Activated CD4-positive, alpha-beta T cell treated with anti-CD3 and anti-CD28 coated beads, Interleukin-2, amount 10 ng/mL, durations not matched to agents 24 days and 14 days (primary cell): ENCODE results near the gene FILIP1L. TPM values are rescaled to one million over a fixed set of nuclear protein-coding genes. Genes with fewer than 3 reads are reported as not detected.
A peak's percentile ranks its signal among the peaks of the same experiment; 100 is the strongest.

Experiments
- DNase-seq: peaks from one replicate; pipeline ENCODE4 v3.0.0; 2022
- H3K27ac Mint-ChIP-seq: one replicate; pipeline ENCODE4 v1.8.0; 2022; ENCODE audit warnings: mild to moderate bottlenecking, mixed read lengths
- H3K27me3 Mint-ChIP-seq: one replicate; pipeline ENCODE4 v1.8.0; 2022; ENCODE audit warnings: mixed read lengths
- H3K36me3 Mint-ChIP-seq: one replicate; pipeline ENCODE4 v1.8.0; 2022; ENCODE audit warnings: low read depth, mild to moderate bottlenecking, mixed read lengths
- H3K4me1 Mint-ChIP-seq: one replicate; pipeline ENCODE4 v1.8.0; 2021; ENCODE audit warnings: mixed read lengths
- H3K4me3 Mint-ChIP-seq: one replicate; pipeline ENCODE4 v1.8.0; 2022; ENCODE audit warnings: mild to moderate bottlenecking, moderate library complexity, mixed read lengths
- H3K9me3 Mint-ChIP-seq: one replicate; pipeline ENCODE4 v1.8.0; 2021; ENCODE audit warnings: mixed read lengths
- intact Hi-C: fragments of 100-400 bp; cut with micrococcal nuclease; formaldehyde crosslinking; loops from one replicate; pipeline ENCODE4 v1.15.1; 2023
- total RNA-seq: library from RNA; stranded (reverse); gene quantifications from 2 replicates; pipeline ENCODE4 v1.2.3, GENCODE V29; 2022

FILIP1L gene
- 1.2 and 1.4 TPM in 2 replicates for total RNA-seq

DNA sequence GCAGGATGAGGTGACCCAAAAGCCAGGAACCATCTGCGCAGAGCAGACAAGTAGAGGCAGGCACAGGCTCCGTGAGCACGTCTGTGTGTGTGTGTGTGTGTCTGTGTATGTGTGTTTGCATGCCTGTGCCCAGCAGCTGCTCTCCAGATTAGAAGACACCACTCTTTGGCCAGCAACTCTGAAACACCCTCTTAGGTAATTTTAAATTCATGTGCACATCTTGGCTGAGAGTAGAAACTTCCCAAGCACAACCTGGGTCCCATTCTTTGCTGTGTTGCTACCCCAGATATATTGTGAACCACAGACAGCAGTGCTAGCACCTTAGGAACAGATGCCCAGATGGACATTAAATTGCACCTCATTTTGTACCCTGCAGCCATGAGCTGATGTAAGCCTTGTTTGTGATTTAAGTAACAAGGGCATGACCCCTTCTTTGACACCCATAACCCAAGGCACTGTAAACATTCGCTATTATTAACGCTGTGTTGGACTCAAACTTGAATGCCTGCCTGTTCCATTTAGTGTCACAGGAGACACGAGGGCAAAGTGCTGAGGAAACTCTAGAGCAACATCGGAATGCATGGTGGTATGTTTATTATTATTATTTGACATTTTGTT is at the start of gene FILIP1L:
TSS of gene FILIP1L (minus strand) at position 89 of the 618 bp plus-strand sequence.
- peaks cover 4% of the 10 kb centered on the region for H3K36me3 Mint-ChIP-seq
- no peak within 1 kb of the TSS for H3K4me3 Mint-ChIP-seq
- peaks cover 4% of the 10 kb centered on the region for H3K4me1 Mint-ChIP-seq
- intact Hi-C loops = no loop called here
- no peaks in the 10 kb centered on the region for H3K9me3 Mint-ChIP-seq
- H3K27ac Mint-ChIP-seq = no peak within 1 kb of the TSS
- no peak for DNase-seq
- H3K27me3 Mint-ChIP-seq = no peaks in the 10 kb centered on the region

DNA sequence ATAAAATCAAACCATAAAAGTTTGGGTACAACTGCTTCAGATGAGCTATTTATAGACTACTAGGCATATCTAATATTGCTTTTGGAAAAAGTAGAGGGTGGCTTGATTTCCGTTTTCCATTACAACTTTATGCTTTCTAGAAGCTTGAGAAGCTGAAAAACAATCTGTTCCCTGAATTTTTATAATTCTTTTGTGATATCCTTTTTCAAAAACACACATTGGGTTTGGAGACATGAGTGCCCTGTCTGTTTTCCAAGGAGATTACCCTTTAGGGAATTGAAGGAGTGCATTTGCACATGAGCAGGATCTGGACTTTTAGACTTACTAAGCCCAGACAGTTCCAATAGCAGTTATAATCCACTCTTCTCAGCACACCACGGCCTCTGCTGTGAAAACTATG is 49.5 kb upstream of the FILIP1L start:
- Mint-ChIP-seq H3K4me3 (no peak overlapping the region), H3K9me3 (peaks cover 5% of the 10 kb centered on the region), H3K36me3 (peaks cover 21% of the 10 kb centered on the region), H3K4me1 (peaks cover 3% of the 10 kb centered on the region), H3K27me3 (no peaks in the 10 kb centered on the region), H3K27ac (no peak overlapping the region)
- intact Hi-C loops = no loop called here
- DNase-seq = no peak

DNA sequence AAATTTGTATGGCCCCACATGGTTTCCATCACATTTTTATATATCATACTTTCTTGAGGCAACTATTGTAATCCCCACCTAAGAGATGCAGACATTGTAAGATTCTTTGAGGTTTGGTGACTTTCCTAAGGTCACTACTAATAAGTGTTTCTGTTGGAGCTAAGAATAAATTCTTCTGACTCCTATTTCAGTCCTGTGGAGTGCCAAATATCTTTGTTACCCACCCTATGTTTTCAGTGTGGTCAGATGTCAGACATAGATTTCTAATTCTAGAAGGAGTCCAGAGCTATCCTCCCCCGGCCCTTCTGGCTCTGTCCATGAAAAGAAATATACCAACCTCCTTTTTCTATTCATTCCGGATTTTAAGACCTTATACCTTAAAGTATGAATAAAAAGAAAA is 46.2 kb upstream of the FILIP1L start:
- Mint-ChIP-seq H3K4me1 (peaks cover 3% of the 10 kb centered on the region), H3K9me3 (peaks cover 13% of the 10 kb centered on the region), H3K36me3 (peaks cover 30% of the 10 kb centered on the region), H3K4me3 (no peak overlapping the region), H3K27me3 (no peaks in the 10 kb centered on the region), H3K27ac (no peak overlapping the region)
- DNase-seq = no peak
- intact Hi-C loops = no loop called here

DNA sequence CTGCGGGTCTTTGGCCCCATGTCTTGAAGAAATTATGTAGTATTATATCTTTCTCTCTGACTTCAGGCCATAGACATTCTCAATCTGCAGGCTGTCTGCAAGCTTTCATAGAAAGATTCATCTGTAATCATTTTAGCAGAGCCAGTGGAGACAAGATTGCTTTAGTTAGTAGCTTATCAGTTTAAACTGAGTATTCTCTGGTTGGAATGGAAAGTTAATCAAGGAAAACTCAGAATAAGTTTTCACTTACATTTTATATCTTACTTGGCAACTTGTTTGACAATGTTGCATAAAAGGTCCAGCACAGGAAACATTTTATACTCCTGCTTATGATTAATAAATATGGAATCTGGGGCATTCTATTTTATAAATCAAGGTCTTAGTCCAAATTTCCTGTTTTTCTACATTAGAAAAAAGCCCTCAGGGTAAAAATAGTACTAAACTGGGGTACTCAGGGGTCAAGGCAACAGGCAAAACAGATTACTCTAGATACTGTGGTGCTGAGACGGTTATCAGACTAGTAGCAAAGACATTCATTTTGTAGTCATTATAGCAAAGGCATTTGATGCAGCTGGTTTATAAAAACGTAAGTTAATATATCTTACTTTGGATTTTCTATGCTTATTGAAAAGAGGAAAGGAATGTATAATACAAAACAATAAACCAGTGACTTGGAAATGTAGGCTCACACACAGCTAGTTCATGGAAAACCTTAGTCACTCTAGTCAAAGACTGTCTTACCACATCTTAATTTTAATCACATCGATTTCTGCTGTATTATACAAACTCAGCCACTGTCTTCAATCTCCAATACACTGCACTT is 45.2 kb upstream of the FILIP1L start:
- intact Hi-C loops = no loop called here
- Mint-ChIP-seq H3K36me3 (peaks cover 37% of the 10 kb centered on the region), H3K27ac (no peak overlapping the region), H3K9me3 (peaks cover 20% of the 10 kb centered on the region), H3K4me1 (peaks cover 3% of the 10 kb centered on the region), H3K27me3 (no peaks in the 10 kb centered on the region), H3K4me3 (no peak overlapping the region)
- DNase-seq = no peak

DNA sequence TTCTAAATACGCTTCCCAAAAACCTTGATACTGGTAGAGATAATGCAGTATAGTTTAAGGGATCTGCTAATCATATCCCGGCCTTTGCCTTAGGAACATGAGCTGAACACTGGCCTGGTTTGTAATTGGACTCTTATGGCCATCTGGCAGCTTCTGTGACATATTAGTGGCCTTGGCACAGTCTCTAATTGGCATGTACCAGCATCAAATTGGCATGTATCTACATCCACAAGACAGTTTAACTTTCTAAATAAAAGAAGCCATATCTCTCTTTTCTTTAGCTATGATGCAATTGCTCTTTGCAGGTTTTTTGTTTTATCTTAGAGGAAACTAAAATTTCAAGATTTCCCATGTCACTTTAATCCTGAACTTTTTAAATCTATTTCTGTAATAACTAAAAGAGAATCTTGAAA is 44.6 kb upstream of the FILIP1L start:
- H3K4me1 Mint-ChIP-seq = peaks cover 3% of the 10 kb centered on the region
- H3K36me3 Mint-ChIP-seq = peaks cover 34% of the 10 kb centered on the region
- H3K27ac Mint-ChIP-seq = no peak overlapping the region
- DNase-seq = no peak
- intact Hi-C loops = no loop called here
- H3K27me3 Mint-ChIP-seq = no peaks in the 10 kb centered on the region
- no peak overlapping the region for H3K4me3 Mint-ChIP-seq
- peaks cover 20% of the 10 kb centered on the region for H3K9me3 Mint-ChIP-seq

DNA sequence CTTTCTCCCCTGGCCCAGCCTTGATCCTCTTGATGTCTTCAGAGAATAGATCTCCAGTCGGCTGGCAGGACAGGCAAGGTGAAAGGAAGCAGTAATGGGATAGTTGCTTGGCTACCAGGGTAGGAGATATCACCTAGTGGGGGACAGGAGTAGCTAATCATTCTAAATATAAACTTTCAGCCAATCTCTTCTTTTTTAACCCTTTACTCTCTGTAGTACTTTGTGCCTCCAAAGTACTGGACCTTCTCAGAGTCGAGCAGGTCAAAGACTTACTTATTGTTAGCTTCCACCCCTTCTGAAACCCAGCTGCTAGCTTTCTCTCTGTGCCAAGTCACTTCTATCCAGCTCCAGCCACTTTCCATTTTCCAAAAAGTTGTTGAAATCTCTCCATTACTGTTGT is 43.4 kb upstream of the FILIP1L start:
- Mint-ChIP-seq H3K36me3 (peaks cover 37% of the 10 kb centered on the region), H3K4me1 (peaks cover 3% of the 10 kb centered on the region), H3K27ac (no peak overlapping the region), H3K4me3 (no peak overlapping the region), H3K27me3 (no peaks in the 10 kb centered on the region), H3K9me3 (peaks cover 20% of the 10 kb centered on the region)
- intact Hi-C loops = no loop called here
- no peak for DNase-seq

DNA sequence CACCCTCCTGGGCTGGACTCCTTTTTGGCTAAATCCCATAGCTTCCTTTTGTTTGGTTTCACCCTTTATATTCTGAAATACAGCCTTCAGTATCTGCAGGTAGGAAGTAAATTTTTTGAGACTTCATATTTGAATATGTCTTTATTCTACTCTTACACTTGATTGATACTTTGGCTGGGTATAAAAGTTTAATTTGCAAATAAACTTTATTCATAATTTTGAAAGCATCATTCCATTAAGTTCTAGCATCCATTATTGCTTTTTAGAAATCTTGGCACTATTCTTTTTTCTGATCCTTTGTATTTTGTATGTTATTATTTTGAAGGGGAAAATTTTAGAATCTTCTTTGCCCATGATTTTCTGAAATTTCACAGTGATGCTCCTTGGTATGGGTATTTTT is 41.3 kb upstream of the FILIP1L start:
- Mint-ChIP-seq H3K27me3 (no peaks in the 10 kb centered on the region), H3K9me3 (peaks cover 15% of the 10 kb centered on the region), H3K27ac (no peak overlapping the region), H3K4me3 (no peak overlapping the region), H3K4me1 (peaks cover 3% of the 10 kb centered on the region), H3K36me3 (peaks cover 45% of the 10 kb centered on the region)
- no peak for DNase-seq
- intact Hi-C loops = no loop called here

DNA sequence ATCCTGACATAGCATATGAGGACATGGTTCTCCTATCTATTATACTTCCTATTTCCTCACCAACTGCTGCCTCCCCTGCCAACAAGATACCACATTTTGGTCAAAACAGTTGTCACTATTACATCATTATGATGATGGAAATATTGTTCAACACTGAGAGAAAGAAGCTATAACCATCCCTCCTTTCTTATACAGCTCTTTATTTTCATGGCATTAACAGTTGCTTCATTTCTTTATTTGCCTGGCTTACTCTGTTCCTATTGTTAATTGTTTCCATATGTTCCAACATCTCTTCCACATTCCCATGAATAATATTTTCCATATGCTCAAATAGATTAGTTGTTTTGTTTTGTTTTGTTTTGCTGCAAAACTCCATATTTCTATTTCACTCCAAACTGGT is 40.8 kb upstream of the FILIP1L start:
- intact Hi-C loops = no loop called here
- peaks cover 3% of the 10 kb centered on the region for H3K4me1 Mint-ChIP-seq
- peaks cover 45% of the 10 kb centered on the region for H3K36me3 Mint-ChIP-seq
- no peak overlapping the region for H3K4me3 Mint-ChIP-seq
- H3K9me3 Mint-ChIP-seq = peaks cover 15% of the 10 kb centered on the region
- H3K27me3 Mint-ChIP-seq = no peaks in the 10 kb centered on the region
- no peak for DNase-seq
- H3K27ac Mint-ChIP-seq = no peak overlapping the region

DNA sequence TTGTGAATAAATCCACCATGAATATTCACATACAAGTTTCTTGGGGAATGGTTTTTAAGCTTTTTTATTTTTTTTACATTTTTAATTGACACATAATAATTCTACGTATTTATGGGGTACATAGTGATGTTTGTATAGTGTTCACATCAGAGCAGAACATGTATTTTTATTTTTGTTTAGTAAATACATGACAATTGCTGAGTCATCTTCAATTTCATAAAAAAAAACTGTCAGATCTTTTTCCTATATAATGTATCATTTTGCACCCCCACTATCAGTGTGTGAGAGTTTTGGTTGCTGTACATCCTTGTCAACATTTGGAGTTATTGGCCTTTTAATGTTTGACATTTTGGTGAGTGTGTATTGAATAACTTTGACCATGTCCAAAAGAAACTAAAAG is 39.9 kb upstream of the FILIP1L start:
- intact Hi-C loops = no loop called here
- peaks cover 50% of the 10 kb centered on the region for H3K36me3 Mint-ChIP-seq
- no peaks in the 10 kb centered on the region for H3K27me3 Mint-ChIP-seq
- peaks cover 2% of the 10 kb centered on the region for H3K4me1 Mint-ChIP-seq
- peaks cover 19% of the 10 kb centered on the region for H3K9me3 Mint-ChIP-seq
- no peak overlapping the region for H3K4me3 Mint-ChIP-seq
- H3K27ac Mint-ChIP-seq = no peak overlapping the region
- DNase-seq = no peak

DNA sequence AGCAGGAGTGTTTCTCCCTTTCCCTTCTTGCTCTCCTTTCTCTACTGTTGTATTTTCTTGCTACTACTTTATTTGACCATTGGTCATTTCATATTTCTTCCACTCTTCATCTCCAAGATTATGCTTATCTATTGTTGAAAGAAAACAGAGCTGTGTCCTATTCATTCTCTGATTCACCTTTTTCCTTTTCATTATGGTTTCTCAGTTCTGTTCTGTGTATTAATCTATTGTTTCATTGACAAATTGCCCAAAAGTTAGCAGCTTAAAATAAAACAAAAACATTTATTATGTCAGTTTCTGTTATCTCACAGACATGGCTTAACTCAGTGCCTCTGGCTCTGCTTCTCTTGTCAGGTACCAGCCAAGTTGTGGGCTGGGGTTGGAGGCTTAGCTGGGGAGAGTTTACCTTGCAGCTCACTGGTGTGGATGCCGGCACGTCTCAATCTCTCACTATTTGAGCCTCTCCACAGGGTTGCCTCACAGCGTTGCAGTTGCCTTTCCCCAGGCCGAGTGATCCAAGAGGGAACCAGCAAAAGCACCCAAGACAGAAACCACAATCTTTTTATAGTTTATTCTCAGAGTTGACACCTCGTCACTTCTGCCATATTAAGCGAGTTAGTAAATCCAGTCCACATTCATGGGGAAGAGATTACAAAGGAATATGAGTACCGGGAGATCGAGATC is 36.9 kb upstream of the FILIP1L start:
- intact Hi-C loops = no loop called here
- H3K27me3 Mint-ChIP-seq = no peaks in the 10 kb centered on the region
- H3K4me3 Mint-ChIP-seq = no peak overlapping the region
- DNase-seq = no peak
- peaks cover 8% of the 10 kb centered on the region for H3K4me1 Mint-ChIP-seq
- no peak overlapping the region for H3K27ac Mint-ChIP-seq
- peaks cover 15% of the 10 kb centered on the region for H3K9me3 Mint-ChIP-seq
- peaks cover 54% of the 10 kb centered on the region for H3K36me3 Mint-ChIP-seq

DNA sequence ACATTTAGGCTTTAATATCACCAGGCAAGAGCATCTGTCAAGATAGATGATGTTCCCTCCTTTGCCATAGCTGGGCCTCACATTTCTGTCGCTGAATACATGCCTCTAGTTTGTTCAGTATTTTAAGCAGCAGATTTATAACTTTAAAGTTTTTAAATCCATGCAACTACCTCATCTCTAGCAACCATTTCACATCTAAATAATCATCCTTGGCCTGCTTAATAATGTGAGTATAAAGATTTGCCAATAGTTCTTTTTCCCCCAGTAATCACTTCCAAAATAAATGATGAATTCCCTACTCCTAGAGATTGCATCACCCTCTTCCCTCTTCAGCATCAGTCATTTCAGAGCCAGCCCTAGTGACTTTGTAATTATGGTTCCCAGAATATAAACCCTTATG is 36.2 kb upstream of the FILIP1L start:
- Mint-ChIP-seq H3K27ac (no peak overlapping the region), H3K4me1 (peaks cover 8% of the 10 kb centered on the region), H3K4me3 (no peak overlapping the region), H3K36me3 (peaks cover 56% of the 10 kb centered on the region), H3K9me3 (peaks cover 15% of the 10 kb centered on the region), H3K27me3 (no peaks in the 10 kb centered on the region)
- no peak for DNase-seq
- intact Hi-C loops = no loop called here

DNA sequence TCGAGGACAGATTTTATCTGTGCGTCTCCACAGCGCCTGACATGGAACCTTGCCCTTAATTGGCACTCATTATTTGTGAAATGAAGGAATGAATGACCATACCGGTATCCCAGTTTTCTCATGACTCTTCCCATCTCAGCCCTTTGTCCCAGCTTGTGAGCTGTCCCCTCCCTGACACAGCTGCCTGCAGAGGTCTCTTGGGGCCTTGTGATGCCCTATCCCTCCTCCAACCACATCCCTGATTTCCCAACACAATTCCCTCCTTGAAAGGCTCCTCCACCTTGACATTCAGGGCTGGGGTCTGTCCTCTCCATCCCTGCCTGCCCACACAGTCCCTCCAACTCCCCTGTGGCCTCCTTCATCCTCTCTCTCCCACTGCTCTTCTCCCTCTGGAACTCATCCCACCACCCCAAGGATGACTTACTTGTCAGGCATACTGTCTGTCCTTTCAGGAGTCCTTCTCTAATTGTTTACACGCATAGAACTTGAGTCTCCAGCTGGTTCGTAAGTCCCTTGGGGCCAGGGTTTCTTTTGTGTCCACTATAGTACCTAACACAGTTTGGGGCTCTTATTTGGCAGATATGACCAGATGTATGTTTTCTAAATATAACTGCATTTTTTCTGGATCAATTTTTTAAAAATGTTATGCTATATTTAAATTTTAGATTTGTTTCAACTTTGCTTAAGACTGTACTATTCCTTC is 35.6 kb upstream of the FILIP1L start:
- peaks cover 8% of the 10 kb centered on the region for H3K4me1 Mint-ChIP-seq
- intact Hi-C loops = no loop called here
- peaks cover 9% of the 10 kb centered on the region for H3K9me3 Mint-ChIP-seq
- no peak overlapping the region for H3K4me3 Mint-ChIP-seq
- no peak for DNase-seq
- peaks cover 52% of the 10 kb centered on the region for H3K36me3 Mint-ChIP-seq
- H3K27ac Mint-ChIP-seq = peak overlapping the region; percentile 0
- no peaks in the 10 kb centered on the region for H3K27me3 Mint-ChIP-seq

DNA sequence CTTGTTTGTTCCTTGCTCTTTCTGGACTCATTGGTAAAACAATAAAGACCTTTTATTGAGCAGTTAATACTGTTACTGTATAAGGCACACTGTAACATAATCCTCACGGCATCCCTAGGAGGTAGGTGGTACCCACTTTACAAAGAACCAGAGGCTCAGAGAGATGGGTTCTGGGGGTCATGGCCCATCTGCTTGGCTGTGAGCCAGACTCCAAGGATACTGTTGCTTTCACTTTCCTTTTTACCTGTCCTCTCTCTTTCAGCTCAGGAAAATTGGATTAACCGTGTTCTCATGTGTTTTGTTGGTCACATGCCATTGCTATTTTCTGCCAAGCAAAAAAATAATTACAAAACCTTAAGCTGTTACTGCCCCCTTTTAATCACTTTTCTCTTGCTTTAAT is 34.8 kb upstream of the FILIP1L start:
- H3K27ac Mint-ChIP-seq = no peak overlapping the region
- no peak overlapping the region for H3K4me3 Mint-ChIP-seq
- peaks cover 53% of the 10 kb centered on the region for H3K36me3 Mint-ChIP-seq
- peaks cover 15% of the 10 kb centered on the region for H3K4me1 Mint-ChIP-seq
- DNase-seq = no peak
- intact Hi-C loops = no loop called here
- no peaks in the 10 kb centered on the region for H3K27me3 Mint-ChIP-seq
- H3K9me3 Mint-ChIP-seq = peaks cover 11% of the 10 kb centered on the region
